HL-60 (cell line): ENCODE results near the gene MUC3A.

ENCODE experiments used
- GABPA ChIP-seq: IDR thresholded peaks from 2 replicates; pipeline ENCODE4 v1.6.1; 2012; ENCODE audit warnings: low read depth
- POLR2AphosphoS5 ChIP-seq: IDR thresholded peaks from 2 replicates; pipeline ENCODE4 v1.6.1; 2012; ENCODE audit warnings: low read depth

GRCh38 chr7:100914879-100915447, 34.4 kb upstream of the MUC3A start:
- TF ChIP-seq GABPA: no peak
- no peak for TF ChIP-seq POLR2AphosphoS5
